Erythroblast (primary cell): Measurements from ENCODE around the gene ZNF276.

Experiments
- DNase-seq, 2 experiments: peaks; one replicate each; lab custom pipeline; 2025; lab: John Stamatoyannopoulos, UW
- GATA1 ChIP-seq: IDR thresholded peaks from 2 replicates; pipeline ENCODE4 v1.6.1; 2011; ENCODE audit warnings: low read depth, mild to moderate bottlenecking, control low read depth, low read length, moderate library complexity
- POLR2A ChIP-seq: IDR thresholded peaks from 2 replicates; pipeline ENCODE4 v1.6.1; 2011; ENCODE audit warnings: mild to moderate bottlenecking, low read length

ZNF276 gene

GRCh38 chr16:89700649-89701424, 20.5 kb upstream of the ZNF276 start:
- peak; percentile 78 to 79 for DNase-seq
- no peak for TF ChIP-seq POLR2A
- no peak for TF ChIP-seq GATA1

- peak; percentile 41 for TF ChIP-seq POLR2A
- no peak for TF ChIP-seq GATA1
- peak; percentile 90 to 95 for DNase-seq
Observed at GRCh38 chr16:89701425-89702406, 19.6 kb upstream of the ZNF276 start, which contains the start of gene SPATA2L. Gene SPATA2L, minus strand, starts transcription at chr16:89701705. Its CDS starts 473 bp downstream, at chr16:89701232.

GRCh38 chr16:89704281-89704680, 17.1 kb upstream of the ZNF276 start:
- no peak for DNase-seq
- no peak for TF ChIP-seq POLR2A
- no peak for TF ChIP-seq GATA1

- TF ChIP-seq GATA1 (no peak), POLR2A (no peak)
- no peak for DNase-seq
Observed at GRCh38 chr16:89705006-89705405, 16.3 kb upstream of the ZNF276 start.

GRCh38 chr16:89706518-89707260, 14.6 kb upstream of the ZNF276 start:
- no peak for DNase-seq
- TF ChIP-seq GATA1 (no peak), POLR2A (no peak)

GRCh38 chr16:89707695-89708094, 13.6 kb upstream of the ZNF276 start:
- TF ChIP-seq POLR2A = no peak

GRCh38 chr16:89708481-89708931, 12.8 kb upstream of the ZNF276 start:
- TF ChIP-seq GATA1 (no peak), POLR2A (no peak)
- DNase-seq = no peak

More at GRCh38 chr16:89707695-89708094, 13.6 kb upstream of the ZNF276 start:
- no peak for DNase-seq

GRCh38 chr16:89709166-89709565, 12.2 kb upstream of the ZNF276 start:
- DNase-seq = no peak
- TF ChIP-seq GATA1 (no peak), POLR2A (no peak)

- TF ChIP-seq GATA1 = no peak
- TF ChIP-seq POLR2A = no peak
- DNase-seq = no peak
Observed at GRCh38 chr16:89709716-89710432, 11.5 kb upstream of the ZNF276 start.

- no peak for DNase-seq
- no peak for TF ChIP-seq POLR2A
- TF ChIP-seq GATA1 = no peak
Observed at GRCh38 chr16:89710709-89711564, 10.4 kb upstream of the ZNF276 start.

- peak; percentile 74 to 78 for DNase-seq
- TF ChIP-seq POLR2A (peak; percentile 36), GATA1 (no peak)
Observed at GRCh38 chr16:89711601-89712273, 9.6 kb upstream of the ZNF276 start.

- no peak for TF ChIP-seq POLR2A
- no peak for TF ChIP-seq GATA1
- no peak for DNase-seq
Observed at GRCh38 chr16:89712274-89712781, 9.0 kb upstream of the ZNF276 start.
